Measurements from ENCODE around the gene KLF4. TPM values are rescaled to one million over a fixed set of nuclear protein-coding genes. Genes with fewer than 3 reads are reported as not detected.

The KLF4 gene
- total RNA-seq, 1 experiment from 2014 or later, result 19.9 TPM

- DNase-seq, result peak; percentile 73
- intact Hi-C loops (cut with micrococcal nuclease; ENCODE audit: unreplicated experiment), result no loop called here
Measured at GRCh38 chr9:107465467-107466451, 23.8 kb downstream of the KLF4 start.

GRCh38 chr9:107464516-107464915 lies 25.1 kb downstream of the KLF4 start:
- Mint-ChIP-seq H3K9me3 (ENCODE audit: low read depth, unreplicated experiment) (no peaks in the 10 kb centered on the region), H3K27ac (ENCODE audit: unreplicated experiment) (no peak overlapping the region), H3K27me3 (ENCODE audit: unreplicated experiment) (no peaks in the 10 kb centered on the region), H3K4me1 (ENCODE audit: low read depth, unreplicated experiment) (peaks cover 8% of the 10 kb centered on the region), H3K4me3 (ENCODE audit: low read depth, unreplicated experiment) (peak overlapping the region; percentile 59), H3K36me3 (ENCODE audit: insufficient read depth, unreplicated experiment) (no peaks in the 10 kb centered on the region)
- BruUV-seq (replicated peaks), result no TSS peak
- TF ChIP-seq, protein P1, sequence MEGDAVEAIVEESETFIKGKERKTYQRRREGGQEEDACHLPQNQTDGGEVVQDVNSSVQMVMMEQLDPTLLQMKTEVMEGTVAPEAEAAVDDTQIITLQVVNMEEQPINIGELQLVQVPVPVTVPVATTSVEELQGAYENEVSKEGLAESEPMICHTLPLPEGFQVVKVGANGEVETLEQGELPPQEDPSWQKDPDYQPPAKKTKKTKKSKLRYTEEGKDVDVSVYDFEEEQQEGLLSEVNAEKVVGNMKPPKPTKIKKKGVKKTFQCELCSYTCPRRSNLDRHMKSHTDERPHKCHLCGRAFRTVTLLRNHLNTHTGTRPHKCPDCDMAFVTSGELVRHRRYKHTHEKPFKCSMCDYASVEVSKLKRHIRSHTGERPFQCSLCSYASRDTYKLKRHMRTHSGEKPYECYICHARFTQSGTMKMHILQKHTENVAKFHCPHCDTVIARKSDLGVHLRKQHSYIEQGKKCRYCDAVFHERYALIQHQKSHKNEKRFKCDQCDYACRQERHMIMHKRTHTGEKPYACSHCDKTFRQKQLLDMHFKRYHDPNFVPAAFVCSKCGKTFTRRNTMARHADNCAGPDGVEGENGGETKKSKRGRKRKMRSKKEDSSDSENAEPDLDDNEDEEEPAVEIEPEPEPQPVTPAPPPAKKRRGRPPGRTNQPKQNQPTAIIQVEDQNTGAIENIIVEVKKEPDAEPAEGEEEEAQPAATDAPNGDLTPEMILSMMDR (IDR thresholded peaks at IDR 0.05; ENCODE audit: unreplicated experiment), result no peak
- CTCF ChIA-PET, result interaction anchor here (0.6 to 1.9 kb wide), 2 partner anchors 383 to 1101 kb away, joined by 3 to 6 read pairs; no protein-coding TSS in a partner anchor
- intact Hi-C loops (cut with micrococcal nuclease; ENCODE audit: unreplicated experiment), result no loop called here
- no peak for DNase-seq

More at GRCh38 chr9:107465467-107466451, 23.8 kb downstream of the KLF4 start:
- H3K4me3 Mint-ChIP-seq (ENCODE audit: low read depth, unreplicated experiment), result peak overlapping the region; percentile 59
- TF ChIP-seq, protein P1 (IDR thresholded peaks at IDR 0.05; ENCODE audit: unreplicated experiment), result peak; percentile 76
- H3K27ac Mint-ChIP-seq (ENCODE audit: unreplicated experiment), result no peak overlapping the region
- BruUV-seq (replicated peaks), result no TSS peak
- CTCF ChIA-PET, result interaction anchor here (1.0 to 1.9 kb wide), 4 partner anchors 15 to 1100 kb away, joined by 4 to 6 read pairs (median 5); no protein-coding TSS in a partner anchor
- H3K36me3 Mint-ChIP-seq (ENCODE audit: insufficient read depth, unreplicated experiment), result no peaks in the 10 kb centered on the region
- H3K9me3 Mint-ChIP-seq (ENCODE audit: low read depth, unreplicated experiment), result no peaks in the 10 kb centered on the region
- peaks cover 8% of the 10 kb centered on the region for H3K4me1 Mint-ChIP-seq (ENCODE audit: low read depth, unreplicated experiment)
- H3K27me3 Mint-ChIP-seq (ENCODE audit: unreplicated experiment), result no peaks in the 10 kb centered on the region

GRCh38 chr9:107462691-107463090 lies 26.9 kb downstream of the KLF4 start:
- H3K9me3 Mint-ChIP-seq (ENCODE audit: low read depth, unreplicated experiment), result no peaks in the 10 kb centered on the region
- H3K4me3 Mint-ChIP-seq (ENCODE audit: low read depth, unreplicated experiment), result no peak overlapping the region
- no peak overlapping the region for H3K27ac Mint-ChIP-seq (ENCODE audit: unreplicated experiment)
- TF ChIP-seq, protein P1 (IDR thresholded peaks at IDR 0.05; ENCODE audit: unreplicated experiment), result no peak
- no peaks in the 10 kb centered on the region for H3K36me3 Mint-ChIP-seq (ENCODE audit: insufficient read depth, unreplicated experiment)
- BruUV-seq (replicated peaks), result no TSS peak
- CTCF ChIA-PET, result no interaction called here
- intact Hi-C loops (cut with micrococcal nuclease; ENCODE audit: unreplicated experiment), result no loop called here
- peaks cover 8% of the 10 kb centered on the region for H3K4me1 Mint-ChIP-seq (ENCODE audit: low read depth, unreplicated experiment)
- DNase-seq, result no peak
- no peaks in the 10 kb centered on the region for H3K27me3 Mint-ChIP-seq (ENCODE audit: unreplicated experiment)

DNA sequence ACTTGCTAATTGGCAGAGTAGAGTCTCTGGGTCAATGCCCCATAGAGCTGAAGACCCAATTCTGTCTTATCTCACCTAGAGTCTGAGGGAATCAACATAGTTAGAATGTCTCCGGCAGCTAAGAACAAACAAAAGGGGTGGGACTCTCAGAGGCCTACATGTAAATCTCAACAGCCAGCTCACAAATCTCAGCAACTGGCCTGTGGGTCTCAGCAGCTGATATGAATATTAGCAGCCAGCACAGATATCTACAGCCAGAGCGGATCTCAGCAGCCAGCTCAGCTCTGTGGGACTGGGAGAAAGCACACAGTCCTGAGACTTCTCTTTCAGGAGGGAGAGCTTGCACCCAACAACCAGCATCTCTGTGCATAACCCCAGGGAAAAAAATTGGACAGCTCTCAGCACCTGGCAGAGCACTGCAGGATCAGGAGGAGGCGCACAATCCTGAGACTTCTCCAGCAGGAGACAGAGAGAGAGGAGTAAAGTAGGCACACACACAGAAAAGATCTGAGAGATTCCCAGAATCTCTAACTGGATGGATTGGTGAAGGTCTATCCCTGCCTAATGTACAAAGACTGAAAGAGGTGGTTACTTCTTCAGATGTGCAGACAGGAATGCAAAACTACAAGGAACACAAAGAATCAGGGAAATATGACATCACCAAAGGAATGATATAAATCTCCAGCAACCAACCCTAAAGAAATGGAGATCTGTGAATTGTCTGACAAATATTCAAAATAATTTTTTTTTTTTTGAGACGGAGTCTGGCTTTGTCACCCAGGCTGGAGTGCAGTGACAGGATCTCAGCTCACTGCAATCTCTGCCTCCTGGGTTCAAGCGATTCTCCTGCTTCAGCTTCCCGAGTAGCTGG lies 29.2 kb downstream of the KLF4 start:
- DNase-seq, result no peak
- Mint-ChIP-seq H3K4me1 (ENCODE audit: low read depth, unreplicated experiment) (peaks cover 8% of the 10 kb centered on the region), H3K27ac (ENCODE audit: unreplicated experiment) (peak overlapping the region; percentile 11), H3K36me3 (ENCODE audit: insufficient read depth, unreplicated experiment) (no peaks in the 10 kb centered on the region), H3K27me3 (ENCODE audit: unreplicated experiment) (no peaks in the 10 kb centered on the region), H3K4me3 (ENCODE audit: low read depth, unreplicated experiment) (no peak overlapping the region), H3K9me3 (ENCODE audit: low read depth, unreplicated experiment) (no peaks in the 10 kb centered on the region)
- intact Hi-C loops (cut with micrococcal nuclease; ENCODE audit: unreplicated experiment), result no loop called here
- CTCF ChIA-PET, result no interaction called here
- no TSS peak for BruUV-seq (replicated peaks)
- TF ChIP-seq, protein P1 (IDR thresholded peaks at IDR 0.05; ENCODE audit: unreplicated experiment), result no peak

All from Calu3 (cell line).